IPS-15b (cell line): ENCODE data around the gene LIME1.

Source experiments
- H3K27me3 ChIP-seq: one replicate; pipeline ENCODE4 v1.6.1; 2013; ENCODE audit warnings: low read length; ENCODE audit not compliant: control insufficient read depth, insufficient read depth
- H3K36me3 ChIP-seq: one replicate; pipeline ENCODE4 v1.6.1; 2013; ENCODE audit warnings: low read length; ENCODE audit not compliant: control insufficient read depth, insufficient read depth
- H3K4me1 ChIP-seq: one replicate; pipeline ENCODE4 v1.6.1; 2013; ENCODE audit warnings: mild to moderate bottlenecking, low read length; ENCODE audit not compliant: control insufficient read depth, insufficient read depth
- H3K4me3 ChIP-seq: one replicate; pipeline ENCODE4 v1.5.1; 2013; ENCODE audit warnings: low read depth, low read length
- H3K9ac ChIP-seq: one replicate; pipeline ENCODE4 v1.6.1; 2013; ENCODE audit warnings: low read depth, mild to moderate bottlenecking, low read length
- H3K9me3 ChIP-seq: one replicate; pipeline ENCODE4 v1.6.1; 2013; ENCODE audit warnings: mild to moderate bottlenecking, low read length; ENCODE audit not compliant: control insufficient read depth, insufficient read depth

The LIME1 gene

DNA sequence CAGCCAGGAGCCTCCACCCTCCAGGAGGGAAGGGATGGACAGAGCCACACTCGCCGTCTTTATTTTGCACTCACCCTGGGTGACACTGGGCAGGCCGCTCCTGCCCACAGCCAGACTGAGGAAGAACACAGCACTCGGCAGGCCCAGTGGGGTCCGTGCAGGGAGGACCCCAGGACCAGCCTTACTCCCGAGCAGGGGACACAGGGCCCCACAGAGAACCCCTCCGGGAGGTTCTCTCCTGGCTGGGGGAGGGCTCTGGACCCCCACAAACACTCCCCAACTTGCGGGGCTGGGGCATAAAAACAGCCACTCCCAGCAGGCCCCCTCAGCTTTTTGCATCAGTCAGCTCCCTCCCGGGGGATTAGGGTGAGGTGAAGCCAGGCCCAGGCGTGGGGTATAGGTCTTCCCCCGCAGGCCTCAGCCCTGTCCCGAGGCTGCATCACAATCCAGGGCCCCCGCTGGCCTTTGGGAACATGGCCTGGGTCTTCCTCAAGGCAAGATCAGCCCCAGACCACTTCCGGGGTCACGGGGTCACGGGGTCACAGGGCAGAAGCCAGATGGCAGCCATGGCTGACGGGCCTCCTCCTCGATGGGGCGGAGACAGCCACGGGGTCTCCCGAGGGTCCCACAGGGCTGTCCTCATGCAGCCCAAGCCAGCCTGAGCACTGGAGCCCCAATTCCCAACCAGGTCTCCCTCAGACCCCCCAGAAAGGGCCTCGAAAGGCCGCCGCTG lies 36.8 kb upstream of the LIME1 start:
- H3K36me3 ChIP-seq = peaks cover 5% of the 10 kb centered on the region
- no peaks in the 10 kb centered on the region for H3K27me3 ChIP-seq
- H3K4me3 ChIP-seq = no peak overlapping the region
- H3K9me3 ChIP-seq = no peaks in the 10 kb centered on the region
- H3K4me1 ChIP-seq = peaks cover 4% of the 10 kb centered on the region
- H3K9ac ChIP-seq = peak overlapping the region; percentile 24

DNA sequence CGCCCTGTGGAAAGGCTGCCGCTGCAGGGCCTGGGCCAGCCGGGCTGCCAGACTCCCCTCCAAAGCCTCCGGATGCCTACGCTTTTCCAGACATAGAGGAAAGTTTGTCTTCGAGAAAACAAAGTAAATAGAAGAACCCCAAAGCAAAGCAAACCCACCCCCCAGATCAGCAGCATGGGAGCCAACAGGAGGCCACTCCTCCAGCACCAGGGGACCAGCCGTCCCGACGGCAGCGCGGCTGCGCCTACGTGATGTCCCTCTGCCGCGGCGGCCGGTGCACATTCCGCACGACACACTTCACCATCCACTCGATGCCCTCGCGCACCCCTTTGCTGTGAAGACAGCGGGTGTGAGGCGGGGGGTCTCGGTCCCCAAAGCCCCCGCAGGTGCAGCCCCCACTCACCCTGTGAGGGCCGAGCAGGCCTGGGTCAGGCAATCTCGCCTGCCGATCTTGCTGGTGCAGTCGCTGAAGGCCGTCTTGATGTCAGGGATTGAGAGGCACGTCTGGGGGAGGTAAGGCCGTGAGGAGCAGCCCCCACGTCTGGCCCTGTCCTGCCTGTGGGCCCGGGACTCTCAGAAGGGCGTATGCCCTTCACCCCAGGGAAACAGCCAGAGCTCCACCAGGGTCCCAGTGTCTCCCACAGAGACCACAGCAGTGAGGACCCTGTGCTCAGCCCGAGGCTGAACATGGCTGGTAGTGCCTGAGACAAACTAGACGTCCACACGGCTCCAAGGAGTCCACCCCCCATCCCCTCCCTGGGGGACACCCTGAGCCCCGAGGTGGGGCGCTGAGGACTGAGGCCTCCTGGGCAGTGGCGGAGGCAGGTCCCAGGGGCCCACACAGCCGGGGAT lies 36.0 kb upstream of the LIME1 start:
- no peak overlapping the region for H3K9ac ChIP-seq
- H3K4me3 ChIP-seq = no peak overlapping the region
- peaks cover 13% of the 10 kb centered on the region for H3K36me3 ChIP-seq
- H3K9me3 ChIP-seq = no peaks in the 10 kb centered on the region
- peaks cover 4% of the 10 kb centered on the region for H3K4me1 ChIP-seq
- H3K27me3 ChIP-seq = no peaks in the 10 kb centered on the region

DNA sequence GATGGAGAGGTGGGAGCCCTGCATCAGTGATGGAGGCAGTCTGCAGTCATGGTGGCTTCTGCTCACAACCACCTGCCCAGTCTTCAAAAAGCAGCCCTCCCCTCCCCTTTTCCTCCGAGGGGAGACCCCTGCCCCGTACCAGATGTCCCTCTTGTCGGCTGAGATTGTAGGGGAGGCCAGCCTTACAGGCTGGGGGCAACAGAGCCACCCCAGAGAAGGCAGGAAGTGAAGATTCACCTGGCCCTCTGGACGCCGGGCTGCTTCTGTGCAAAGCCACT lies 35.5 kb upstream of the LIME1 start:
- H3K9ac ChIP-seq = no peak overlapping the region
- H3K9me3 ChIP-seq = no peaks in the 10 kb centered on the region
- peaks cover 19% of the 10 kb centered on the region for H3K36me3 ChIP-seq
- H3K27me3 ChIP-seq = no peaks in the 10 kb centered on the region
- peaks cover 4% of the 10 kb centered on the region for H3K4me1 ChIP-seq
- no peak overlapping the region for H3K4me3 ChIP-seq

DNA sequence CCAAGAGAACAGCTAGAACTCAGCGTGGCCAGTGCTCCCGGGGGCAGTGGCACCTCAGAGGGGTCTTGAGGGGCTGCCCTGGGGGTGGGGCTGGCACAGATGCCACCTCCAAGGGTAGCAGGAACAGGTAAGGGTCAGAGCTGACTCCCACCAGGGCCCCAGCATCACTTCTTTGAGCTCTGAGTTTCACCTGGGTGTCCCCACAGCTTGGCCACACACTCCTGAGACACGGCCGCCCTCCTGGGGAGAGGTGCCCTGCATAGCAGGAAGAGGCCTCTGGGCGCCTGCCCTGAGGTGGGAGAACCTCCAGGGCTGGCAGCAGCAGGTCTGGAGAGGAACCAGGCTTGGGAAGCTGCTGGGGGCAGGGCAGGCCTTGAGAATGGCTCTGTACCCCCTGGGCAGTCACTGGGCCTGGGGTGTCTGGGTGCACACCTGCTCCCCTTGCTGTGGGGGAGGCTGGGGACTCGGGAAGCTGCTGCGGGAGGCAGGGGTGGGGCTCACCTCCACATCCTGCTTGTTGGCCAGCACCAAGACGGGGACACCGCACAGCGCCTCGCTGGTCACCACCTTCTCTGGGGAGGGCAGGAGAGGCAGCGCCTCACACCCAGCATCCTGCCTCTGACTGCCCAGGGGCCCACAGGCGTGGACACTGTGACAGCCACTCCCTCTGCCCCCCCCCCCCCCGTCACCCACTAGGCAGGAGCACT lies 35.0 kb upstream of the LIME1 start:
- Histone ChIP-seq H3K4me1 (peaks cover 4% of the 10 kb centered on the region), H3K4me3 (no peak overlapping the region), H3K36me3 (peaks cover 24% of the 10 kb centered on the region), H3K9me3 (no peaks in the 10 kb centered on the region), H3K27me3 (no peaks in the 10 kb centered on the region), H3K9ac (no peak overlapping the region)

DNA sequence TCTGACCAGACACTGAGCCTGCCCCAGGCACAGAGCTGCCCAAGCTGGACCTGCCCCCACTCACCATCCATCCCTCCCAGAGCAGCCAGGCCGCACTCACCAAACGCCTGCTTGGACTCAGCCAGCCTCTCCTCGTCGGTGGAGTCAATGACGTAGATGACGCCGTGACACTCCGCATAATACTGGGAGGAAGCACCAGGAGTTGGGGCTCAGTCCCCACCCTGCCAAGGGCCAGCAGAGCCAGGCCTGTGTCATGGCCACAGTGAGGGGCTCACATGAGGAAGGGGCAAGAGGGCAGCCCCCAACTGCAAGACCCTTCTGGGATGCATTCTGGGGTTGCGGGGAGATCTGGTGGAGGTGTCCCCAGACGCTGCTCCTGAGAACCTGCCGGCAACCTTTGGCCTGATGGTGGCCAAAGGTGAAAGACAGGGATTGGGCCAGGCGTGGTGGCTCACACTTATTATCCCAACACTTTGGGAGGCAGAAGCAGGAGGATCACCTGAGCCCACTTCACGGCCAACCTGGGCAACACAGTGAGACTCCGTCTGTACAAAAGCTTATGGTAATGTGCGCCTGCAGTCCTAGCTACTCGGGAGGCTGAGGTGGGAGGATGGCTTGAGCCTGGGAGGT lies 34.3 kb upstream of the LIME1 start:
- Histone ChIP-seq H3K4me3 (no peak overlapping the region), H3K36me3 (peaks cover 26% of the 10 kb centered on the region), H3K9ac (no peak overlapping the region), H3K4me1 (peaks cover 4% of the 10 kb centered on the region), H3K27me3 (no peaks in the 10 kb centered on the region), H3K9me3 (no peaks in the 10 kb centered on the region)

DNA sequence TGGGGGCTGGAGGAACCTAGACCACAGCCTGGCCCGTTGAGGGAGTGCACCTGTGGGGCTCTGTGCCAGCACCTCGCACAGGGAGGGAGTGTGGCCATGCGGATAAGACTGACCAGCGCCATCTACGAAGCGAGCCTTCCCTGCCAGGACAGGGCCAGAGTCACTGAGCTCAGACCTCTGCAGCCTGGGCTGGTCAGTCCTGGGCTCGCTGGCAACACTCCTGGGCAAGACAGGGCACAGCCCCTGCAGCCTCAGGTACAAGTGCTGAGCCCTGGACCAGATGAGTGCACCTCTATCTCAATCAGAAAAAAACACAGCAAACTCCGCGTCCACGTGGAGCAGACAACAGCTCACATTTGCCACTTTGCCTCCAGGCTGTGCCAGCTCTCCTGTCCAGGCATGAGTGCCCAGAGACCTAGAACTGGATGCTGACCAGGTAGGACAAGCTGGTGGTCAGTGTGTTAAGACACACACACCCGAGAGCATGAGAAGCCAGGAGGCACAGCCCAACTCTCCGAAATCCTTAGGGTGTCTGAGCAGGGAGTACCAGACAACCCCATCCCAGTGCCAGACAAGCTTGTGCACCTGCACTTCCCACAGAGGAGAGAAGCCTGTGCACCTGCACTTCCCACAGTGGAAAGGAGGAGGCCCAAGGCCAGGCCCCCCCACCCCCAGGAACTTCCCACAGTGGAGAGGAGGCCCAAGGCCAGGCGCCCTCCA lies 33.6 kb upstream of the LIME1 start:
- H3K4me1 ChIP-seq = peaks cover 2% of the 10 kb centered on the region
- H3K27me3 ChIP-seq = no peaks in the 10 kb centered on the region
- no peak overlapping the region for H3K9ac ChIP-seq
- H3K9me3 ChIP-seq = no peaks in the 10 kb centered on the region
- H3K36me3 ChIP-seq = peaks cover 26% of the 10 kb centered on the region
- H3K4me3 ChIP-seq = no peak overlapping the region

DNA sequence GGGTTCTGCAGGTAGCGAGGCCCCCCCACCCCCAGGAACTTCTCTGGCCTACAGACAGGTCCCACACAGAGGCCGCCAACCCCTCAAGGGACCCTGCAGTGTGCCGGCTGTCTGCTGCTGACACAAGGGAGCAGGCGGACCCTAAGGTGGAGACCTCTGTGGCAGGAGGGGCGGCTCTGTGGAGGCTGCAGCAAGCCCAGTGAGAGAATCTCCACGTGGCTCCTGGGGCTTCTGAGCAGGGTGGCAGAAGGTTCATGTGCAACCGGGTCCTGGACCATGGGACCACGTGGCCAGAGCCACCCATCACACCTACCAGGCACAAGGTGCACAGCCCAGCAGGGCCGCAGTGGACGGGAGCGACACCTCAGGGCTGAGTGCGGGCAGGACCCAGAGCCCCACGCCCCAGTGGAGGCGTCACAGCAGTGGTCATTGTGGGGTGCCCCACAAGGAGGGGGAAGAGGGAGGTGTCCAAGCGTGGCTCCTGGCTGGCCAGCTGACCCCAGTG lies 32.9 kb upstream of the LIME1 start:
- no peaks in the 10 kb centered on the region for H3K9me3 ChIP-seq
- H3K4me3 ChIP-seq = no peak overlapping the region
- peaks cover 26% of the 10 kb centered on the region for H3K36me3 ChIP-seq
- peaks cover 2% of the 10 kb centered on the region for H3K4me1 ChIP-seq
- H3K9ac ChIP-seq = no peak overlapping the region
- H3K27me3 ChIP-seq = no peaks in the 10 kb centered on the region

DNA sequence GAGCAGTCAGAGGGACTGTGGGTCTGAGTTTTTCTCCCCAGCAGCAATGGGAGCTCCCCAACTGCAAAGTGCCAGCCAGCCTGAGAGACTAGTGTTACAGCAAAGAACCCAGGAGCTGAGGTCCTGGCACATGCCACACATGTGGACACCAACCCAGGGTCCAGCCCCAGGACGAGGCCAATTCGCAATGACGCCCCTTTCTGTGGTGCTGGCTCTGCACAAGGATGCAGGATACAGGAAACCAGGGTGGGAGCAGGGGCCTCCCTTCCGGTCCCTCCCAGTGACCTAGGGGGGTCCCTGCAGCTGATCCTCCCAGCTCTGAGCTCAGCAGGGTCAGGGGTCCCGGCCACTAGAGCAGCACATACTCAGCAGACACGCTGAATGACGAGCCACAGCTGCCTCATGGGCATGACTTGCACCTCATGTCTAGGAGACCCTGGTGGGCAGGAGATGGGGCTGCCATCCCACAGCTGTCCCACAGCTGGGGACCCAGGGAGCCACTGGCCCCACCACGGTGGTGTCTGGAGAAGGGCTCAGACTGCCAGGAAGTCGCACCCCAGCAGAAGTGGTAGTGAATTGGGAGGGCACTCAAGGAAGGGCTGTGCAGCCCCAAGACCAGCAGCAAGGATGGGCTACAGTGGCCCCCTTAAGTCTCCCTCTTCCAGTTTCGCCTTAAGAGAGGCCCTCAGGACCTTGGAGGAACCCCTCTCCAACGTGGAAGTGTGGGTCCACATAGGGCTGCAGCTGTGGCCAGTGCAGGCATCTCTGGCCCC lies 32.3 kb upstream of the LIME1 start:
- Histone ChIP-seq H3K36me3 (peaks cover 26% of the 10 kb centered on the region), H3K27me3 (no peaks in the 10 kb centered on the region), H3K4me1 (peaks cover 2% of the 10 kb centered on the region), H3K9me3 (no peaks in the 10 kb centered on the region), H3K9ac (no peak overlapping the region), H3K4me3 (no peak overlapping the region)

DNA sequence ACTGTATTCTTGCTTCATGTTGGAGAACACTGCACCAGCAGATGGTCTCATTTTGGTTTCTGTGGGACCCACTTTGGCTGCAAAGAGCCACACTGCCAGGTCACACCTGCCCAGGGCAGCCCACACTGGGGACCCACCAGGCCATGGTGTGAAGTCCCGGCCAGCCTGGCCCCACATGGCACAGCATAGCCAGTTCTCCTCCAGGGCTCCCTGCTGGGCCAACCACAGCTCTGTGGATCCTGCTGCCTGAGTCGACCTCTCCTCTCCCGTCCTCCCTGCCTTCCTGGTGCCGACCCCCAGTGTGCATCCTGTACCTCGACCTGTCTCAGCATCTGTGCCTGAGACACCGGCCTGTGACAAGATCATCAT lies 31.7 kb upstream of the LIME1 start:
- Histone ChIP-seq H3K4me3 (no peak overlapping the region), H3K27me3 (no peaks in the 10 kb centered on the region), H3K9me3 (no peaks in the 10 kb centered on the region), H3K4me1 (no peaks in the 10 kb centered on the region), H3K9ac (no peak overlapping the region), H3K36me3 (peaks cover 26% of the 10 kb centered on the region)

DNA sequence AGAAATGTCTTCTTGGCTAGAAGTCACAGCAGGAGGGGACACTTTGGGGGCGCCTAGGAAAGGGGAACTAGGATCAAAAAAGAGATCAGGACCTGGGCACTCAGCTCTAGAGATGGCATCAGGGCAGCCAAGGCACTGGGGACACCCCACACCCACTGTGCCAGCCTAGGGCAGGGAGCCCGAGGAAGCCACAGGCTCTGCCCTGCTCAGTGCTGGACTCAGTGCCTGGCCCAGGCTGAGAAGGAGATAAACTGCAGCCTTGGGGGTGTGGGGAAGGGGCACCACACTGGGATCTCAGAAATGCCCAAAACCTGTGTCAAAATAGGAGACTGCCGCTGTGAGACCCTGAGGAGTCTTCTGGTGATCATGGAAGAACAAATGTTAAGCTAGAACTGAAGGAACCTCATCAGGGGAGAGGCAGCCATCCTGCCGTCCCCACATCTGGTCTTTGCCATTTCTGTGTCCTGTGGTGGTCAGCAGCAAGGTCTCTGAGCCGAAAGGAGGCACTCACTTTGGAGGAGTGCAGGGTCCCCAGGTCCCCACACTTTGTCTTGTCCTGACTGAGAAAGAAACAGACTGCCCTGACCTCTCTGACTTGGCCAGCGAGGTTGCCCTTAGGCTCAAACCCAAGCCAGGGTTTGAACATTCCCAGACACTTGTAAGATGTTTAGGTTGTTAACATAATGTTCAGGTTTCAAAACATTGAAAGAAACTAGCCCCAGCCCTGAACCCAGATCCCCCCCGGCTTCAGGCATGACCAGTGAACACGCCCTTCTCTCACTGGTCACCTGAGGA lies 31.0 kb upstream of the LIME1 start:
- no peak overlapping the region for H3K4me3 ChIP-seq
- no peaks in the 10 kb centered on the region for H3K4me1 ChIP-seq
- H3K27me3 ChIP-seq = no peaks in the 10 kb centered on the region
- no peak overlapping the region for H3K9ac ChIP-seq
- H3K36me3 ChIP-seq = peaks cover 26% of the 10 kb centered on the region
- H3K9me3 ChIP-seq = no peaks in the 10 kb centered on the region
